HG03571 (cell line): ENCODE measurements around the gene LRRC55.

Experiments
- ATAC-seq: cut with Tn5 transposase; IDR thresholded peaks from one replicate; pipeline ENCODE4 v1.9.1; 2021; ENCODE audit not compliant: unreplicated experiment

The LRRC55 gene, protein sequence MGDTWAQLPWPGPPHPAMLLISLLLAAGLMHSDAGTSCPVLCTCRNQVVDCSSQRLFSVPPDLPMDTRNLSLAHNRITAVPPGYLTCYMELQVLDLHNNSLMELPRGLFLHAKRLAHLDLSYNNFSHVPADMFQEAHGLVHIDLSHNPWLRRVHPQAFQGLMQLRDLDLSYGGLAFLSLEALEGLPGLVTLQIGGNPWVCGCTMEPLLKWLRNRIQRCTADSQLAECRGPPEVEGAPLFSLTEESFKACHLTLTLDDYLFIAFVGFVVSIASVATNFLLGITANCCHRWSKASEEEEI

DNA sequence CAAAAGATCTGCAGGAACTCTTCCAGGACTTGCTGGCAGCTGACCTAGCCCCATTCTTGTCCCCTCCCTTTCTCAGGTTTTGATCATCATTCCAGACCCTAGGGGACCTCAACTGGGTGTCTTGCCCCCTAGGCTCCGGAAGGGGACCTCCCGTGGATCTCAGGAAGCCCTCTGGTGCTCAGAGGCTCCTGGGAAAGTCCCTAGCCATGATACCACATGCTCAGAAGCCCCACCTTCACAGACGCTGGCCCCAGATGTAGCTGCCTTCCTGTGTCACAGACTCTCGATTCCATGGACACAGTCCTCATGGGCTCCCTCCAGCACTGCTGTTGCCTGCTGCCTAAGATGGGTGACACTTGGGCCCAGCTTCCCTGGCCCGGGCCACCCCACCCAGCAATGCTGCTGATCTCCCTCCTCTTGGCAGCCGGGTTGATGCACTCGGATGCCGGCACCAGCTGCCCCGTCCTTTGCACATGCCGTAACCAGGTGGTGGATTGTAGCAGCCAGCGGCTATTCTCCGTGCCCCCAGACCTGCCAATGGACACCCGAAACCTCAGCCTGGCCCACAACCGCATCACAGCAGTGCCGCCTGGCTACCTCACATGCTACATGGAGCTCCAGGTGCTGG is at the start of gene LRRC55:
LRRC55 (plus strand) TSS at position 276 of the 628 bp plus-strand sequence; CDS start at position 346, 70 bp downstream.
- ATAC-seq: no peak

DNA sequence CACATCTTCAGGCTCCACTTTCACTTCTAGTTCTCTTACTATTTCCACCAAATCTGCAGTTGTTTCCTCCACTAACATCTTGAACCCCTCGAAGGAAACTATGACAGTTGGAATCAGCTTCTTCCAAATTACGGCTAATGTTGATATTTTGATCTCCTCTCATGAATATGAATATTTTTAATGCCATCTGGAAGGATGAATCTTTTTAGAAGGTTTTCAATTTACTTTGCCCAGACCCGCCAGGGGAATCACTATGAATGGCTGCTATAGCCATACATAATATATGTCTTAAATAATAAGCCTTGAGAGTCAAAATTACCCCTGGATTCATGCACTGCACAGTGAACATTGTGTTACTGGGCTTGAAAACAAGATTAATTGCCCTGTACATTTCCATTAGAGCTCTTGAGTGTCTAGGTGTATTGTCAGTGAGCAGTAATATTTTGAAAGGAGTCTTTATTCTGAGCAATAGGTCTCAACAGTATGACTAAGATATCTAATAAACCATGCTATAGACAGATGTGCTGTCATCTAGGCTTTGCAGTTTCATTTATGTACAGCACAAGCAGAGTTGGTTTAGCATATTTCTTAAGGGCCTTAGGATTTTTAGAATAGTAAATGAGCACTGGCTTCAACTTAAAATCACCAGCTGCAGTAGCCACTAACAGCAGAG is 48.3 kb upstream of the LRRC55 start:
- ATAC-seq: no peak

DNA sequence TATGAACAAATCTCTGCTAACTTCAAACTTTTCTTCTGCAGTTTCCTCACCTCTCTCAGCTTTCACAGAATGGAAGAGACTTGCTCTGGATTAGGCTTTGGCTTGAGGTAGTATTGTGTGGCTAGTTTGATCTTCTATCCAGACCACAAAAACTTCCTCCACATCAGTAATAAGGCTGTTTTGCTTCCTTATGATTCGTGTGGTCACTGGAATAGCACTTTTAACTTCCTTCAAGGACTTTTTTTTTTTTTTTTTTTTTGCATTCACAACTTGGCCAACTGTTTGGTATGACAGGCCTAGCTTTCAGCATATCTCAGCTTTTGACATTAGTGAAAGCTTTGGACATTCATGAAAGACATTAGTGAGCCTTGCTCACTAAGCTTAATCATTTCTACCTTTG is 47.5 kb upstream of the LRRC55 start:
- ATAC-seq: no peak

DNA sequence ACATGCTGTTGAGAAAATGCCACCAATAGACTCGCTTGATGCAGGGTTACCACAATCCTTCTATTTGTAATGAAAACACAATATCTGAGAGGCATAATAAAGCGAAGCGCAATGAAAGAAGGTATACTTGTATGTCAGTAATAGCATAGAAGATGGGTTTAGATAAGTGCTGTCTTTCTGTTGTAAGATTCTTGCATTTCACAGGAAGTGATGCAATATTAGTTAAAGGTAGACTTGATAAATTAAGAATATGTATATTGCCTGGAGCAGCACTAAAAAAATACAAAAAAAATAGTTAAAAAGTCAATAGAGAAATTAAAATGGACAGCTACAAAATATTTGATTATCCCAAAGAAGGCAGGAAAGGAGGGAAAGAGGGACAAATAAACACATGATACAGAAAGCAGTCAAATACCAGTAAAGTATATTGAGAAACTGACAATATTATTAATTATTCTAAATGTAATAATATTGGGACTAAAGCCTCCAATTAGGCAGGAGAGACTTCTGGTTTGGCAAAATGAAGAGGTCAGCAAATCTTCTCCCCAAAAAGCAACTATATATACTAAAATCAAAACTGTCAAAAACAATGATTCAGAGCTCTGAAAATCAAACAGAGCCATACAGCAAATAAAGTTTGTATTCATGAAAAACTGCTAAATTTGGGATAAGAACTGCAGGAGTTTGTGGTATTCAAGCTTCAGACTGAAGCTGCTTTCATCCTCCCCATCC is 46.6 kb upstream of the LRRC55 start:
- no peak for ATAC-seq

DNA sequence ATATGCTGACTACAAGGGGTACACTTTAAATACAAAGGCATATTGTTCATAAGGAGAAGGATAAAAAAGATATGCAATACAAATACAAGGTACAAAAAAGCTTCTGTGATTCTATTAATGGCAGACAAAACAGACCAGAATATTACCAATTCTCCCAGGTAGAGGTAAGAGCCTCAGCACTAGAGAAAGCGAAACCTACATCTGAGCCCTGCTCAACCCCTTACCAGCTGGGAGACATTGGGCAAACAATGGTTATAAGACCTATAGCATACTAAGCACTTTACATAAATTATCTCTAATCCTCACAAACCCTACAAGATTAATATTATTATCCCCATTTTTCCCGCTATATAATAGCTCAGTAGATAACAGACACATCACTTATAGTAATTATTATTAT is 41.2 kb upstream of the LRRC55 start:
- ATAC-seq: no peak

DNA sequence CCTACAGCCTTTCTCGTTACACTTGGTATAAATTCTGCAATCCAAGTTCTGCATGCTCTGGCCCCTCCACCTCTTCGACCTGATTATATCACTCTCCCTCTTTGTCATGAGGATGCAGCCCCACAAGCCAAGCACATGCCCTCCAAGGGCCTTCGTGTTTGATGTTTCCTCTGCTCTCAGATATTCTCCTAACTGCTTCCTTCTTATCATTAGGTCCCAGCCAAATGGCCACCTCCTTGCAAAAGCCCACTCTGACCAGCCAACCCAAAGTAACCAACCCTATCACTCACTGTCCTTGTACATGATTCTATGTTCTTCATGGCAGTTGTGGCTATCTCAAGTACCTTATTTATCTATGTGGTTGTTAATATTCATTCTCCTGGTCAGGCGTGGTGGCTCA is 38.3 kb upstream of the LRRC55 start:
- no peak for ATAC-seq

DNA sequence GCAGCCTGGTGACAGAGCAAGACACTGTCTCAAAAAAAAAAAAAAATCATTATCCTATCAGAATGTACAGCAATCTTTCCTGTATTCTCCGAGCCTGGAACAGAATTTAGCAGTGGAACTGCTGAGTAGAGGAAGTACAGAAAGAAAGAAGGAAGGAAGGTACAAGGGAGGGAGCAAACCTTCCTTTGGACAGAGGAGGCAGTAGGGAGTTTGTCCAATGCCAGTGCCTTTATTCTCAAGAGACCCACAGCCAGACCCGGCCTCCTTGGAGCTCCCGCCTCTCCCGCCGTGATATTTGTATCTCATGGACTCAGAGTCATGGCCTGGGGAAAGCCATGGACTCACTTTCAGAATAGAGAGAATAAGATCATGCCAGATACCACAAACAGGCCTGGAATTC is 37.7 kb upstream of the LRRC55 start:
- no peak for ATAC-seq

DNA sequence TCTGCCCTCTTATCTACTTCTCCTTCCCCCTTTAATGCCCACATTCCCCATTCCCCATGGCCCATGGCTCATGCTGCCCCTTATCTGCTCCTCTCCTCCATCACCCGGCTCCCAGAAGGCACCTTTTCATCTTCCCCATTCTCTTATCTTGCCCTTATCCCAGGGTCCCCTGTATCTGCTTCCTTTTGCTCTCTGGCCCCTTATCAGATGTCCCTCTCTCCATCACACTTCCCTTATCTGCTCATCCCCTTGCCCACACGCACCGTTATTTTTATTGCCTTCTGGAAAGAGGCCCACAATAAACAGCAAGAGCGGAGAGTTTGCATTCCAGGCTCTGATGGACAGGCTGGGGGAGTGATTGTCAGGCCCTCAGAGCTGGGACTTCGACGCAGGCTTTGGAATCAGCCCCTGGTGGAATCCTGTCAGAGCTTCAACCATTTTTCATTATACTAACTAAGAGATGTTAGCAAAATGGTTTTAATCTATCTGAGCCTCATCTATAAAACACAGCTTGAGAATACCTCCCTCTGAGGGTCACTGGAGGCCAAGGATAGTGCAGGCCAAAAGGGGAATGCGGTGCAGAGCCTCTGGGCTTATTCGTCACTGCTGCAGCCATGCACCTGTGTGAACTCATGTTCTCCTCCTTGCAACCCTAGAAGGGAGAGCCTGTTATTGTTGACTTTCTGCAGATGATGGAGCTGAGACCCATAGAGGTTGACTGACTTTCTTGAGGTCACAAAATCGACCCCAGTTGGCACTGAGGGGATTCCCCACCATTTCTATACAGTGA is 37.0 kb upstream of the LRRC55 start:
- no peak for ATAC-seq

DNA sequence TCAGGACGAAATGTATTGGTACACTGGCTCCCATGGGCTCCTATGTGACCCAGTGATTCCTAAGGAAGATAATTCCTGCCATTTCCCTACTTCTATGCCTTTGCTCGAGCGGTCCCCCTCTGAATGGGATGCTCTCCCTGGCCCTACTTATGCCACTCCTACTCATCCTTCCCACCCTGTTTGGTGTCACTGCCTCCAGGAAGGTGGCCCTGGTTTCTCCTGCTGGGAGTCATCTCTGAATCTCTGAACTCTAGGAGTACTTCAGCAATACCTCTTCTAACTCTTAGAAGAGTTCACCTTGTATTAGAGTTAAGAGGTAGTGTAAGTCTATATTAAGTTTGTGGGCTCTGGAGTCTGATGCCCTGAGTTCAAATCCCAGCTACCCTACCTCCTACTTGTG is 35.5 kb upstream of the LRRC55 start:
- ATAC-seq: no peak

DNA sequence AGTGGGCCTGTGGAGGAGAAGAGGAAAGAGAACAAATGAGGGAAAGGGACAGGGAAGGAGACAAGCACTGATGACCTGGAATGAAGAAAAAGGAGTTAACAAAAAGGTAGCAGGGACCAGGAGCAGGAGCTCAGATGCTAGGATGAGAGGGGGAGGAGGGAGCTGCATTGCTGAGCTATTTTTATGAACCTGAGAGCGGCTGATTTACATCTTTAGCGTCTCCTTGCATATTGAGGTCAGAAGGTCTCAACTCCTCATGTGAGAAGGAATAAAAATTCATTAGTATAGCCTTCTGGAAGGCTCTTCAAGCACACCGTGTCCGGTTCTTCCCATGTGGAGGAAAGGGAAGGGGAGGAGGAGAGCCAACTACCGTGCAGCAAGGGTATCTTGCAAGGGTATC is 33.1 kb upstream of the LRRC55 start:
- ATAC-seq: no peak

DNA sequence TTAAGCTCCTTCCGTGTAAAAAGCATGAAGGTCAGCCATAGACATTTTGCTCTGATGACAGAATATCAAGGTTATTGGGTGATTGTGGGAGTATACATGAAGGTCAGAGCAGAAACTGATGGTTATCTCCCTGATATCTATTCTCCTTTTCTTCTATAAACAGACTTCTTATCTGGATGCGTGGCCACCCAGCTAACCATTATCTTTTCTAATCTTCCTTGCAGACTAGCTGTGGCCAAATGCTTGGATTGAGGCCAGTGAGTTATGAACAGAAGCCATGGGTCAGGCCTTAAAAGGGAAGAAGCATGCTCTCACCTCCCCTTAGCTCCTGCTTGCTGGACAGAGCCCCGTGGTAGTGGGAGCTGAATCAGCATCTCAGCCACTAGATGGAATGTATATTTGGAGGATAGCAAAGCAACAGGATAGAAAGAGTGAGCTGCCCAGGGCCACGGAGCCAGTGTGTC is 31.3 kb upstream of the LRRC55 start:
- no peak for ATAC-seq

DNA sequence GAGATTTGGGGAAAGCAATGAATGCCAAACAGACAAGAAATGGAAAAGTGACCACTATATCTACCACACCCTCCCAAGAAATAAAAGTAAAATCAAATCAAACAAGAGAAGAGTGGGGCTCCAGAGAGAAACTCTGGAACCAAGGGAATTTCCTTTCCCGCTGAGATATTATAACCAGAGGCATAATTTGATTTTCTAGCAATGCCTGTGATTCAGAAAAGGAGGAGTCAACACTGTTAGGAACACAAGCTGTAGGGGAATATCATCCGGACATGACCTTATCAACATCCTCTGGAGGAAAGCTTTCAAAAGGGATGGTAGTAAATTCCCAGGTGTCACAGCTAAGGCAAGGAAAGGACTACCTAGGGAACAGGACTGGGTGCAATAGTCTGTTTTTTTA is 29.6 kb upstream of the LRRC55 start:
- no peak for ATAC-seq

DNA sequence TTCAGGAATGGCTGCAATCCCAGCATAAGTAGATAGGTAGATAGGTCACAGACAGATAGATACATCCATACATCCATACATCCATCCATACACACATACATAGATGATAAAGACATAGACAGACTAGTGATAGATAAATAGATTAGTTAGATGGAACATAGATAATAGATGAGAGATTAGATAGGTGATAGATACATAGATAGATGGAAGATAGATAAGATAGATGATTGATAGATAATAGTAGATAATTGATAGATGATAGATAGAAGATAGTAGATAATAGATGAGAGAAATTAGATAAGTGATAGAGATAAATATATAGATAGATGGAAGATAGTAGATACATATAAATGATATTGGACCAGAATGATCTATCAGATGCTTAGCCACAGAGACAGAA is 28.3 kb upstream of the LRRC55 start:
- ATAC-seq: no peak

DNA sequence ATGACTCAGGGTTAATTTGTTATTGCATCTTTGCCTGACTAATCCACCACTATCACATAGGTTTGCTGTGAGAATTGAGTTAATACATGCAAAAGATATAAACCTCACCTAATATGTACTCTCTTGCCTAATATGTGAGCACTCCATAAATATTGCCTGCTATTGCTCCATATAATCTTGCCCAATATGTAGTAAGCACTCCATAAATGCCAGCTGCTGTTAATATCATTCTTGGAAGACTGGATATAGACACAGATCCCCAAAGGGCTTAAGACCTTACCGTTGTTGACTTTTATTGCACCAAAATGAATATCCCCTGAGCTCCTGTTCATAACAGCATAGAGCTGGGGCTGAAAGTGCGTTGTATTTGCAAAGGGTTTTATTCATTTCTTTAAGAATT is 27.0 kb upstream of the LRRC55 start:
- ATAC-seq: no peak

DNA sequence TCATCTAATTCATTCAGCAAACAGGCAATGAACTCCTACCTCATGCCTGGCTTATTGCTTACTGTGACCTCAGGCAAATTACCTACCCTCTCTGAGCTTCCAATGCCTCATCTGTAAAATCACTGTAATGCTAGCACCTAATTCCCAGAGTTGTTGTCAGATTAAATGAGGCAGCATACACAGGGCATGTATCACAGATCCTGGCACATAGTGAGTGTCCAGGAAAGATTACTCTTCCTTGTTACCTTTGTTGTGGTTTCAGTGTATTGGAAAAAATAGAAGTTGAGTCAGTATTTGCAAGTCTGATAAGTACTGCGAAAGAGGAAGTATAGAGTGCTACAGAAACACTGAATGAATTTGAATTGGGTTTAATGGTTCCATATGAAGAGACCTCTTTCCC is 26.4 kb upstream of the LRRC55 start:
- ATAC-seq: no peak

DNA sequence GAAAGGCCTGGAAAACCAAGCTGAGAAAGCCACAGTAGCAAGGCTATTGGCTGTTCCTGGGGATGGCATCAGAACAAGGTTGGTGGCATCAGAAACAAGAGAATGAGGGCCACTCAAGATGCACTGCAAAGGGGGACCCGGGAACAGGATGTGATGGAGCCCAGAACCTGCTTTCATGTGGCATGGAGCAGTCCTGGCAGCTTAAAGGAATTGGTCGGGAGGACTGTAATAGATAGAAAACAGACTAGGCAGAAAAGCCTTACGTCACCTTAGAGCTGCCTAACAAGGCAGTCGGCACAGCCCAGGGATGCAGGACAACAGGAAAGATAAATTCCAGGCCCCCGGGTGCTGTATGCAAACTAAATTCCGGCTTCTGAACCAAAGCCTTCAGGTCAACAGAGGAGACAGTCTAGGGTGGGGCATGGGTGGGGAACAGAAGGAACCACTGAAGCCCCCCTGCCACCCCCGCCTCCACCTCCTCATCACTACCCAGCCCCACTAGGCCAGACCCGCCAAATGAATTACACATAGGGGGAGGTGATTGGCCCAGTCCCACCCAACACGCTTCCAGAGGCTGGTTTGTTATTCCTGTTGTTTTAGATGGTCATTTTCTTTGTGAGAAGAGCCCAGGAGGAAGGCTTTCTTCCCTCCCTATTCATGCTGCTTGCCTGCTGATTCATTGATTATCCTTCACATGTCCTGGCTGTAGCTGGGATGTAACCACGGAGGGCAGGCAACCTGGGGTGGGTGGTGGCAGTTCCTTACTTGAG is 25.7 kb upstream of the LRRC55 start:
- ATAC-seq: no peak

DNA sequence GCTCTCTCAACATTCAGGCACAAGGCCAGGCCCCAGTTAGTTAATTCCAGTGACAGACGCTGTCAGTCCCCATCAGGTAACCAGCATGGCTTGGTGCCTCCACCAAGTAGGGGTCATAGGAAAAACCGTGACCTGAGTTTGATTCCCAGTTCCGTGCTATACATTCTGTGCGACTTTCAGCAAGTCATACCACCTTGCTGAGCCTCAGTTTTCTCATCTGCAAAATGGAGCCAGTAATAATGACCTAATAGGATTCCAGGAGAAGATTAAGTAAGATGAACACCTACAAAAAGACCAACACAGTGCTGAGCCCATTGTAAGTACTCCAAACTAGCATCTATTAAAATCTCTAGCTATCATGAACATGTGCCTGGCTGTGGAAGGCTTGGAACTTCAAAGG is 24.8 kb upstream of the LRRC55 start:
- ATAC-seq: no peak

DNA sequence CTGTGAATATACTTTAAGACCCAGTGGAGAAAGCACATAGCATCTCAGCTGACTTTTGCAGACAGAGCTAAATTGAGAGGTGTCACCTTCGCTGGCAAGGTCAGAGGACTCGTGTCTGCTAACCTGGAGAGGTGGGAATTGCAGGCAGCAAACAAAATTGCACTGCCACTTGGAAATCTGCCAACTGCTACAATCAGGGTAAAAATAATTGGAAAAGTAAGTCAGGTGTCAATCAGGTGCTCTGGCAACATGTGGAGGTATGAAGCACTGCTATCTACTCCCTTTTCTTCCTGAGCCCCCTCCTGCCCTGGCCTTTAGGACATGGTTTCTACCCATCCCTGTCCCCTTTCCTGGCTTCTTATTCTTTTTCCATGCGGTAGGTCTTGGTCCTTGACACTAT is 24.1 kb upstream of the LRRC55 start:
- no peak for ATAC-seq

DNA sequence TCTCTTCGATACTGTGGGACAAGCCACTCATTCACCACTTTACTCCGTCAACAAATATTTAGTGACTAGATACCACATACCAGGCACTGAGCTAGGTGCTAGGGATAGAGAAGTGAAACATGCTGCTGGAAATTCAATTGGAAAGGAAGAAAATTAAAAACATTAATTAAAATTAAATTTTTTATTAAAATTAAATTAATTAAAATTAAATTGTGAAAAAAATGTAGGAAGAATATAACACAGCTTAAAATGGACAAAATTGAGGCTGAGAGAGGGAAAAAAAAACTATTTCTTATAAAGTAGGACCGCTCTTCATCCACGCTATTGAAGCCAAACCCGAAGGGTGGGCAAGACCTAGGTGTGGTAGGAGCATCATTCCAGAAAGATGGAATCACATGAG is 23.6 kb upstream of the LRRC55 start:
- no peak for ATAC-seq

DNA sequence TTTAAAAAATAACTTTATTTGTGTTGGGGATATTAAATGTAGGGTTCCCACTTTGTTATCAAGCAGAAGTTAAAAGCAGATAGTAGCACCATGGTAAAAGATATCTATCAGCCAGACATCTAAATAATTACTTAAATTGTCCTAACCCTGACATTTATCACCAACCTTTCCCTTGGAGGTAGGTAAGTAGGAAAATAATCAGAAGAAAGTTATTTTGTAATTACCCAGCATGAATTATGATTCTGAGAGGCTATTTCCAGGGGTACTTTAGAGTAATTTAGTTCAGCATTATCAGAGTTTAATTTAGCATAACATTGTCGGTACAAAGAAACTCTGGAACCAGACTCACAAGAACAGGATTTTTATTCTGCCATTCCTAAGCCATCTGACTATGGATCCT is 23.2 kb upstream of the LRRC55 start:
- no peak for ATAC-seq
